ENCODE results near the gene FPR3.

Gene FPR3

DNA sequence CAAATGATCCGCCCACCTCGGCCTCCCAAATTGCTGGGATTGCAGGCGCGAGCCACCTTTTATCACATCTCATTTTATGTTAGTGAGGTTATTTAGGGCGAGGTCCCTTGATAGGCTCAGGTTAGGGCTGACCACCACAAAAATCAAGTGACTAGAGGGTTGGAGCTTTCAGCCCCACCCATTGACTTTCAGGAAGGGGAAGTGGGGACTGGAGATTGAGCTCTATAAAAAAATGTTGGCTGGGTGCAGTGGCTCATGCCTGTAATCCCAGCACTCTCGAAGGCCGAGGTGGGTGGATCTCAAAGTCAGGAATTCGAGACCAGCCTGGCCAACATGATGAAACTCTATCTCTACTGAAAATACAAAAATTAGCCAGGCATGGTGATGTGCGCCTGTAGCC, 20.1 kb downstream of the FPR3 start:
- Histone ChIP-seq H3K4me1 (ENCODE audit: control insufficient read depth in 1 of 2, insufficient read depth in 1 of 2, low read depth in 1 of 2, low read length in 1 of 2) (no peaks in the 10 kb centered on the region), H3K9me3 (no peaks in the 10 kb centered on the region), H3K27me3 (no peaks in the 10 kb centered on the region), H3K27ac (no peak overlapping the region), H3K4me3 (ENCODE audit: low read depth in 1 of 2, low read length in 1 of 2) (no peak overlapping the region), H3K36me3 (no peaks in the 10 kb centered on the region)
- TF ChIP-seq, protein P1, sequence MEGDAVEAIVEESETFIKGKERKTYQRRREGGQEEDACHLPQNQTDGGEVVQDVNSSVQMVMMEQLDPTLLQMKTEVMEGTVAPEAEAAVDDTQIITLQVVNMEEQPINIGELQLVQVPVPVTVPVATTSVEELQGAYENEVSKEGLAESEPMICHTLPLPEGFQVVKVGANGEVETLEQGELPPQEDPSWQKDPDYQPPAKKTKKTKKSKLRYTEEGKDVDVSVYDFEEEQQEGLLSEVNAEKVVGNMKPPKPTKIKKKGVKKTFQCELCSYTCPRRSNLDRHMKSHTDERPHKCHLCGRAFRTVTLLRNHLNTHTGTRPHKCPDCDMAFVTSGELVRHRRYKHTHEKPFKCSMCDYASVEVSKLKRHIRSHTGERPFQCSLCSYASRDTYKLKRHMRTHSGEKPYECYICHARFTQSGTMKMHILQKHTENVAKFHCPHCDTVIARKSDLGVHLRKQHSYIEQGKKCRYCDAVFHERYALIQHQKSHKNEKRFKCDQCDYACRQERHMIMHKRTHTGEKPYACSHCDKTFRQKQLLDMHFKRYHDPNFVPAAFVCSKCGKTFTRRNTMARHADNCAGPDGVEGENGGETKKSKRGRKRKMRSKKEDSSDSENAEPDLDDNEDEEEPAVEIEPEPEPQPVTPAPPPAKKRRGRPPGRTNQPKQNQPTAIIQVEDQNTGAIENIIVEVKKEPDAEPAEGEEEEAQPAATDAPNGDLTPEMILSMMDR (IDR thresholded peaks at IDR 0.05) = no peak

DNA sequence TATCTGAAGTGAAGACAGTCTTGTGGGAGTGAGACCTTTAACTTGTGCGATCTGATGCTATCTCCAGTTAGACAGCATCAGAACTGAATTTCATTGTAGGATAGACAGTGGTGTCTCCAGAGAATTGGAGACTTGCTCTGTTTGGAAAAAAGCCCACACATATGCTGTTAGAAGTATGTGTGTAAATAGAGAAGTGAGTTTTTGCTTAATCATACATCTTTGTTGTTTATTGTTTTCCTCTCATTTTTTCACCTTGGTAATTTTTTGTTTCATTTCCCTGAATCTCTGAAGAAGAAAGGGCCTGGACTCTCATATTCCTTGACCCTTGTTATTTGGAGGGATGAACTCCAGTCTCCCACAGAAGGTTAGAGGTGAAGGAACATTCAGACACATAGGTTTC, 21.8 kb downstream of the FPR3 start:
- Histone ChIP-seq H3K27ac (no peak overlapping the region), H3K4me1 (ENCODE audit: control insufficient read depth in 1 of 2, insufficient read depth in 1 of 2, low read depth in 1 of 2, low read length in 1 of 2) (no peaks in the 10 kb centered on the region), H3K36me3 (no peaks in the 10 kb centered on the region), H3K4me3 (ENCODE audit: low read depth in 1 of 2, low read length in 1 of 2) (no peak overlapping the region), H3K27me3 (no peaks in the 10 kb centered on the region), H3K9me3 (no peaks in the 10 kb centered on the region)
- TF ChIP-seq, protein P1 (IDR thresholded peaks at IDR 0.05) = no peak

DNA sequence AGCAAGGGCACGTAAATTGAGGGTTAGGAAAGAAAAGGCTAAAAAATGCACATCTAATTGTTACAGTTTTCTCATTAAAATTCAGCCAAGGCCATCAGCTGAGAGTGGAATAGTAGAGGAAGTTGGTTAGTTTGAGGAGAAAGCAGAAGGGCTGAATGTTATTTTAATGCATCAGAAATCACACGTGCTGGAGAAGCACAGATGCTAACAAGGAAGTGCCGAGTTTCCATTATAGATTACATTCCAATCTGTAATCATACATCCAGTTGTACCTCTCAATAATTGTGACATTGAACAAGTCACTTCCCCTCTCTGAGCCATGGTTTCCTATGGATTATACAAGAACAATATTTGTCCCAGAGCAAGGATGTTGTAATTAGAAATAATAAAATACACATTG, 25.1 kb downstream of the FPR3 start:
- peaks cover 0 to 3% of the 10 kb centered on the region in 2 experiments for H3K4me1 ChIP-seq (ENCODE audit: control insufficient read depth in 1 of 2, insufficient read depth in 1 of 2, low read depth in 1 of 2, low read length in 1 of 2)
- no peaks in the 10 kb centered on the region for H3K36me3 ChIP-seq
- H3K9me3 ChIP-seq = peaks cover 5% of the 10 kb centered on the region
- TF ChIP-seq, protein P1 (IDR thresholded peaks at IDR 0.05) = no peak
- no peak overlapping the region for H3K27ac ChIP-seq
- H3K27me3 ChIP-seq = no peaks in the 10 kb centered on the region
- no peak overlapping the region for H3K4me3 ChIP-seq (ENCODE audit: low read depth in 1 of 2, low read length in 1 of 2)

DNA sequence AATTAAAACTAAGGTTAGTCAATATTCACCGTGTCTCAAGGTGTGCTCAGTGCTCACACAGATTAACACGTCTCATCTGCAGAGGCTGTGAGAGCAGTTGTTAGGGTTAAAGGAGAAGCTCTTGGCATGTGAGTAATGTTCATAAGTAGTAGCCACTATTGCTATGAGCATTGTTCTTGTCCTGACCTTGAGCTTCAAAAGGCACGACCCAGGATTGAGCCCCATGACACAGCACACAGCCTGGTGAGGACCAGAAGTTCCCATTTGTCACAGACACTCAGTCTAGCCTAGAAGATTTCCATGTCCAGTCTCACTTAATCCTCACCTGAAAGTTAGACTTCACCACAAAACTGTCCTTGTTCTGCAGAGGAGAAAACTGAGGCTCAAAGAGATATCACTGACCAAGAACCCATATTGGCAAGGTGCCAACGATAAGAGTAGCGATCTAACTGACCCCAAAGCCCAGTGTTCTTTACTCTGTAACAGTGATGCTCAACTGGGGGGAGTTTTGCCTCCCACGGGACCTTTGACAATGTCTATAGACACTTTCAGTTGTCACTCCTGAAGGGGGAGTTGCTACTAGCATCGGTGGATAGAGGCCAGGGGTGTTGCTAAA, 26.0 kb downstream of the FPR3 start:
- H3K27ac ChIP-seq = no peak overlapping the region
- H3K27me3 ChIP-seq = no peaks in the 10 kb centered on the region
- TF ChIP-seq, protein P1 (IDR thresholded peaks at IDR 0.05) = no peak
- H3K36me3 ChIP-seq = no peaks in the 10 kb centered on the region
- H3K9me3 ChIP-seq = peaks cover 5% of the 10 kb centered on the region
- no peak overlapping the region for H3K4me3 ChIP-seq (ENCODE audit: low read depth in 1 of 2, low read length in 1 of 2)
- peaks cover 0 to 3% of the 10 kb centered on the region in 2 experiments for H3K4me1 ChIP-seq (ENCODE audit: control insufficient read depth in 1 of 2, insufficient read depth in 1 of 2, low read depth in 1 of 2, low read length in 1 of 2)

DNA sequence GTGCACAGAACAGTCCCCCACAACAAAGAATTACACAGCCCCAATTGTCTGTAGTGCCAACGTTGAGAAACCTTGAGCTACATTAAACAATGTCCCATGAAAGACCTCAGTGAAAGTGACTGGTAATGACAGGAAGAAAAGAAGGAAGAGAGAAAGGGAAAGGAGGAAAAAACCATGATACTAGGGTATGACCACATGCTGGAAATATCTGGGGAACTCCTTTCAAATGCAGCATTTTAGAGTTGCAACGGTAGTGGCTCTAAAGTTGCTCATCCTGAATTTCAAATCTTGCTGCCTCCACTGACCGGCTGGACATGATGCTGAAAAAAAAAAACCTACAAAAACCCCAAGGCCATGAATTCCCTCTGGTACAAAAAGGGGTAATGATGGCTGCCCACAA, 26.5 kb downstream of the FPR3 start:
- Histone ChIP-seq H3K4me1 (ENCODE audit: control insufficient read depth in 1 of 2, insufficient read depth in 1 of 2, low read depth in 1 of 2, low read length in 1 of 2) (peaks cover 0 to 3% of the 10 kb centered on the region in 2 experiments), H3K36me3 (no peaks in the 10 kb centered on the region), H3K27ac (no peak overlapping the region), H3K4me3 (ENCODE audit: low read depth in 1 of 2, low read length in 1 of 2) (no peak overlapping the region), H3K9me3 (peaks cover 5% of the 10 kb centered on the region), H3K27me3 (no peaks in the 10 kb centered on the region)
- TF ChIP-seq, protein P1 (IDR thresholded peaks at IDR 0.05) = no peak

Data from neutrophil (primary cell).